HCT116 (cell line): ENCODE results near the gene SLC39A10.

Experiments used
- CTCF ChIP-seq, 3 experiments: fragments of 200-600 bp in 1 of 3; sonication (generic) in 1 of 3; IDR thresholded peaks in 2 of 3; conservative IDR thresholded peaks in 1 of 3; 2 replicates each; pipeline ENCODE4 v1.5.1; 2012 to 2017; ENCODE audit warnings: low read depth in 2 of 3, low read length in 2 of 3, antibody characterized with exemption in 1 of 3, borderline replicate concordance in 1 of 3, control low read depth in 1 of 3, mild to moderate bottlenecking in 1 of 3, mixed read lengths in 1 of 3, mixed run types in 1 of 3, moderate library complexity in 1 of 3; ENCODE audit not compliant: insufficient read depth in 1 of 3
- ELF1 ChIP-seq: IDR thresholded peaks from 2 replicates; pipeline ENCODE4 v1.6.1; 2012; ENCODE audit warnings: low read depth, borderline replicate concordance
- JUND ChIP-seq: IDR thresholded peaks from 2 replicates; pipeline ENCODE4 v1.6.1; 2012
- POLR2A ChIP-seq: IDR thresholded peaks from 2 replicates; pipeline ENCODE4 v1.7.0; 2011; ENCODE audit warnings: borderline replicate concordance; ENCODE audit not compliant: insufficient read depth, insufficient read length; ENCODE audit errors: extremely low read depth
- RAD21 ChIP-seq: IDR thresholded peaks from 2 replicates; pipeline ENCODE4 v1.6.1; 2012; ENCODE audit warnings: low read depth, mild to moderate bottlenecking
- SP1 ChIP-seq: IDR thresholded peaks from 2 replicates; pipeline ENCODE4 v1.6.1; 2012; ENCODE audit warnings: low read depth
- YY1 ChIP-seq: IDR thresholded peaks from 2 replicates; pipeline ENCODE4 v1.6.1; 2011; ENCODE audit warnings: low read length, low read depth, moderate library complexity, mild to moderate bottlenecking; ENCODE audit not compliant: insufficient replicate concordance; ENCODE audit errors: extremely low read depth
- ZNF274 ChIP-seq: fragments of 200-500 bp; sonication (Bioruptor generic); IDR thresholded peaks from 2 replicates; pipeline ENCODE4 v1.6.1; 2014; ENCODE audit warnings: mild to moderate bottlenecking, low read depth, low read length, inconsistent platforms

DNA sequence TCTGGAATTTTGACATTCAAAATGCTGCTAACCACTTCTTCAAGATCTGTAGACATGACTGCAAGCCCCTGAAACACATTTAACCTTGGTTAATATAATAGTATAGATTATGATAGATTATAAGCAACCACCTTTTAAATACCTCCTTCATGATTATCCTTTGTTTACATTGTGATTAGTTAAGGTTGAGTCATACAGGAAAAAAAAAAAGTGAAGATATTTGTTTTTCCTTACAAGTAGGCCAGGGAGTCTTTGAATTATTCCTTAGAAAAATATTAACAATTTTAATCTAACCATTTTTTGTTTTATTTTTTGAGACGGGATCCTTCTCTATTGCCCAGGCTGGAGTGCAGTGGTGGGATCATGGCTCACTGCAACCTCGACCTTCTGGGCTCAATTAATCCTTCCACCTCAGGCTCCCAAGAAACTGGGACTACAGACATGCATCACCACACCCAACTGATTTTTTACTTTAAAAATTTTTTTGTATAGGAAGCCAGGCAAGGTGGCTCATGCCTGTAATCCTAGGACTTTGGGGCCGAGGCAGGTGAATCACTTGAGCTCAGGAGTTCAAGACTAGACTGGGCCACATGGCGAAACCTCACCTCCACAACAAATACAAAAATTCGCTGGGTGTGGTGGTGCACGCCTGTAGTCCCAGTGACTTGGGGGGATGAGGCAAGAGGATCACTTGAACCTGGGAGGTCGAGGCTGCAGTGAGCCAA, 99.4 kb downstream of the SLC39A10 start:
- TF ChIP-seq CTCF (IDR thresholded peaks at IDR 0.05 in 2 of 3, conservative IDR thresholded peaks at IDR 0.05 in 1 of 3; ENCODE audit: borderline replicate concordance in 1 of 3, insufficient read depth in 1 of 3, low read depth in 2 of 3, low read length in 2 of 3) (no peak), POLR2A (no peak), ELF1 (no peak), RAD21 (no peak), ZNF274 (no peak), YY1 (no peak), SP1 (0 out of 2 replicates have a peak, but pooled peaks have one; percentile 18), JUND (peak; percentile 58)
